ENCODE measurements around the gene TAS2R60.

The TAS2R60 gene

GRCh38 chr7:143436325-143436946 is 6.8 kb upstream of the TAS2R60 start:
- no peak overlapping the region for H3K4me3 ChIP-seq (ENCODE audit: low read depth, low read length)
- POLR2A ChIA-PET: no interaction called here
- CTCF ChIA-PET: interaction anchor here (1.8 kb wide), 1 partner anchor 20 kb away, joined by 10 read pairs; no protein-coding TSS in a partner anchor
- no peak for DNase-seq (ENCODE audit: low read depth, low spot score)
- no peak for TF ChIP-seq CTCF (IDR thresholded peaks at IDR 0.05; ENCODE audit: insufficient read depth, low read length, missing control alignments)

GRCh38 chr7:143437578-143437977 is 5.7 kb upstream of the TAS2R60 start:
- DNase-seq (ENCODE audit: low read depth, low spot score): no peak
- TF ChIP-seq CTCF (IDR thresholded peaks at IDR 0.05; ENCODE audit: insufficient read depth, low read length, missing control alignments): no peak
- POLR2A ChIA-PET: no interaction called here
- CTCF ChIA-PET: interaction anchor here (1.6 kb wide), 1 partner anchor 14 kb away, joined by 5 read pairs; no protein-coding TSS in a partner anchor
- no peak overlapping the region for H3K4me3 ChIP-seq (ENCODE audit: low read depth, low read length)

- ChIA-PET POLR2A (no interaction called here), CTCF (interaction anchor here (0.7 to 3.3 kb wide), 3 partner anchors 10 to 23 kb away, joined by 3 to 16 read pairs (median 4); no protein-coding TSS in a partner anchor)
- DNase-seq (ENCODE audit: low read depth, low spot score): no peak
- H3K4me3 ChIP-seq (ENCODE audit: low read depth, low read length): no peak overlapping the region
- no peak for TF ChIP-seq CTCF (IDR thresholded peaks at IDR 0.05; ENCODE audit: insufficient read depth, low read length, missing control alignments)
Measured at GRCh38 chr7:143439866-143440265, 3.4 kb upstream of the TAS2R60 start.

- CTCF ChIA-PET: no interaction called here
- no peak for DNase-seq (ENCODE audit: low read depth, low spot score)
- H3K4me3 ChIP-seq (ENCODE audit: low read depth, low read length): no peak overlapping the region
- TF ChIP-seq CTCF (IDR thresholded peaks at IDR 0.05; ENCODE audit: insufficient read depth, low read length, missing control alignments): no peak
- POLR2A ChIA-PET: no interaction called here
Measured at GRCh38 chr7:143444063-143444782, 970 bp downstream of the TAS2R60 start.

- ChIA-PET POLR2A (no interaction called here), CTCF (no interaction called here)
- TF ChIP-seq CTCF (IDR thresholded peaks at IDR 0.05; ENCODE audit: insufficient read depth, low read length, missing control alignments): no peak
- H3K4me3 ChIP-seq (ENCODE audit: low read depth, low read length): no peak overlapping the region
- no peak for DNase-seq (ENCODE audit: low read depth, low spot score)
Measured at GRCh38 chr7:143444785-143445184, 1.5 kb downstream of the TAS2R60 start.

GRCh38 chr7:143447466-143447865 is 4.2 kb downstream of the TAS2R60 start:
- ChIA-PET CTCF (interaction anchor here (1.7 kb wide), 1 partner anchor 30 kb away, joined by 6 read pairs; no protein-coding TSS in a partner anchor), POLR2A (no interaction called here)
- TF ChIP-seq CTCF (IDR thresholded peaks at IDR 0.05; ENCODE audit: insufficient read depth, low read length, missing control alignments): no peak
- no peak for DNase-seq (ENCODE audit: low read depth, low spot score)
- no peak overlapping the region for H3K4me3 ChIP-seq (ENCODE audit: low read depth, low read length)

All from AG04449 (cell line).